IMR-90 (cell line): ENCODE data around the gene SLC9A9. TPM values are rescaled to one million over a fixed set of nuclear protein-coding genes. Genes with fewer than 3 reads are reported as not detected.

ENCODE experiments used
- ATAC-seq: fragments of 200-7000 bp; cut with Tn5 transposase; 2 replicates; pipeline ENCODE4 v1.9.1; 2020; ENCODE audit warnings: low read depth, mild to moderate bottlenecking, moderate library complexity
- BruUV-seq: library from RNA; stranded (reverse); fragments of 400-500 nt; replicated peaks from 2 replicates; lab custom pipeline; 2021; lab: Mats Ljungman, UMichigan
- CTCF ChIA-PET: fragments of 300-600 bp; formaldehyde crosslinking; extraction: SDS; loops from one replicate; lab custom pipeline; 2021; ENCODE audit warnings: antibody characterized with exemption; lab: Yijun Ruan, JAX
- POLR2A ChIA-PET: fragments of 300-600 bp; sonication (Branson Sonifier 250); formaldehyde crosslinking; loops from one replicate; lab custom pipeline; 2022; ENCODE audit warnings: antibody characterized with exemption; ENCODE audit not compliant: unreplicated experiment; lab: Charles Lee
- DNase-seq: peaks from one replicate; pipeline ENCODE4 v3.0.0; 2013
- H2AFZ ChIP-seq: replicated peaks from 2 replicates; pipeline ENCODE3; 2013; ENCODE audit warnings: low read length, mild to moderate bottlenecking; ENCODE audit not compliant: poor library complexity
- H2AK5ac ChIP-seq: 2 replicates; pipeline ENCODE4 v1.6.1; 2013; ENCODE audit warnings: low read depth, low read length, inconsistent platforms
- H2AK9ac ChIP-seq: replicated peaks from 2 replicates; pipeline ENCODE3; 2013; ENCODE audit warnings: mild to moderate bottlenecking, low read depth, low read length, moderate library complexity; ENCODE audit not compliant: poor library complexity
- H2BK120ac ChIP-seq: 2 replicates; pipeline ENCODE4 v1.6.1; 2013; ENCODE audit warnings: low read depth, low read length, inconsistent platforms
- H2BK15ac ChIP-seq: 3 replicates; pipeline ENCODE4 v1.6.1; 2013; ENCODE audit warnings: low read depth, low read length, inconsistent platforms
- H2BK20ac ChIP-seq: 2 replicates; pipeline ENCODE4 v1.6.1; 2013; ENCODE audit warnings: low read depth, mild to moderate bottlenecking, inconsistent platforms, low read length, moderate library complexity
- H2BK5ac ChIP-seq: 2 replicates; pipeline ENCODE4 v1.6.1; 2013; ENCODE audit warnings: mild to moderate bottlenecking, low read depth, low read length, inconsistent platforms; ENCODE audit not compliant: poor library complexity, severe bottlenecking
- H3K14ac ChIP-seq: replicated peaks from 2 replicates; pipeline ENCODE4 v1.6.1; 2013; ENCODE audit warnings: low read depth, low read length, inconsistent platforms
- H3K18ac ChIP-seq: 2 replicates; pipeline ENCODE4 v1.6.1; 2013; ENCODE audit warnings: low read depth, low read length, control low read depth
- H3K23ac ChIP-seq: 2 replicates; pipeline ENCODE4 v1.6.1; 2013; ENCODE audit warnings: low read depth, low read length, inconsistent platforms
- H3K27ac ChIP-seq: 2 replicates; pipeline ENCODE4 v1.5.1; 2013; ENCODE audit warnings: mild to moderate bottlenecking, control low read depth, low read length; ENCODE audit not compliant: insufficient read depth
- H3K27me3 ChIP-seq: 2 replicates; pipeline ENCODE4 v1.6.1; 2013; ENCODE audit warnings: low read length; ENCODE audit not compliant: control insufficient read depth, insufficient read depth
- H3K36me3 ChIP-seq: 2 replicates; pipeline ENCODE4 v1.6.1; 2013; ENCODE audit warnings: low read length, mixed read lengths; ENCODE audit not compliant: control insufficient read depth, insufficient read depth
- H3K4ac ChIP-seq: 2 replicates; pipeline ENCODE4 v1.6.1; 2013; ENCODE audit warnings: low read depth, low read length, inconsistent platforms
- H3K4me1 ChIP-seq: 2 replicates; pipeline ENCODE4 v1.6.1; 2013; ENCODE audit warnings: low read length, mixed read lengths; ENCODE audit not compliant: control insufficient read depth, insufficient read depth
- H3K4me2 ChIP-seq: 2 replicates; pipeline ENCODE4 v1.6.1; 2013; ENCODE audit warnings: low read depth, mild to moderate bottlenecking, control low read depth, low read length, moderate library complexity
- H3K4me3 ChIP-seq: 2 replicates; pipeline ENCODE4 v1.5.1; 2013; ENCODE audit warnings: low read depth, mild to moderate bottlenecking, control low read depth, low read length, moderate library complexity; ENCODE audit not compliant: insufficient read depth
- H3K56ac ChIP-seq: 2 replicates; pipeline ENCODE4 v1.6.1; 2013; ENCODE audit warnings: low read length, inconsistent platforms; ENCODE audit not compliant: insufficient read depth; ENCODE audit errors: extremely low read depth
- H3K79me1 ChIP-seq, 2 experiments: 2 replicates each; pipeline ENCODE4 v1.6.1; 2013; ENCODE audit warnings: low read length in 2 of 2, inconsistent platforms in 1 of 2, low read depth in 1 of 2
- H3K9ac ChIP-seq: 2 replicates; pipeline ENCODE4 v1.6.1; 2013; ENCODE audit warnings: low read depth, low read length, control low read depth
- H3K9me1 ChIP-seq: 2 replicates; pipeline ENCODE4 v1.6.1; 2013; ENCODE audit warnings: low read length, inconsistent platforms; ENCODE audit not compliant: insufficient read depth
- H3K9me3 ChIP-seq: 2 replicates; pipeline ENCODE4 v1.6.1; 2013; ENCODE audit warnings: low read length; ENCODE audit not compliant: control insufficient read depth, insufficient read depth
- H4K20me1 ChIP-seq: 2 replicates; pipeline ENCODE4 v1.6.1; 2013; ENCODE audit warnings: low read length, inconsistent platforms; ENCODE audit not compliant: insufficient read depth
- H4K5ac ChIP-seq: 2 replicates; pipeline ENCODE4 v1.6.1; 2013; ENCODE audit warnings: mild to moderate bottlenecking, low read depth, low read length, control low read depth
- H4K8ac ChIP-seq, 2 experiments: 2 replicates each; pipeline ENCODE4 v1.6.1; 2013; ENCODE audit warnings: low read depth in 2 of 2, low read length in 2 of 2, control low read depth in 1 of 2, inconsistent platforms in 1 of 2
- H4K91ac ChIP-seq: 2 replicates; pipeline ENCODE4 v1.6.1; 2013; ENCODE audit warnings: low read depth, low read length, inconsistent platforms; ENCODE audit not compliant: insufficient read depth
- CEBPB ChIP-seq: IDR thresholded peaks from 2 replicates; pipeline ENCODE4 v1.6.1; 2012; ENCODE audit warnings: low read depth, low read length, improper control_type of control experiment
- CTCF ChIP-seq: conservative IDR thresholded peaks from 2 replicates; pipeline ENCODE4 v1.5.1; 2012; ENCODE audit warnings: mild to moderate bottlenecking, low read depth, low read length, improper control_type of control experiment
- ELK1 ChIP-seq: fragments of 150-350 bp; IDR thresholded peaks from 2 replicates; pipeline ENCODE4 v1.6.1; 2016; ENCODE audit warnings: low read depth, mild to moderate bottlenecking, low read length, moderate library complexity, borderline replicate concordance
- FOS ChIP-seq: fragments of 150-350 bp; IDR thresholded peaks from 2 replicates; pipeline ENCODE4 v1.6.1; 2016; ENCODE audit warnings: low read depth, low read length
- MAFK ChIP-seq: IDR thresholded peaks from 2 replicates; pipeline ENCODE4 v1.6.1; 2012; ENCODE audit warnings: low read depth, low read length, improper control_type of control experiment
- MAZ ChIP-seq: IDR thresholded peaks from 2 replicates; pipeline ENCODE4 v1.6.1; 2012; ENCODE audit warnings: low read depth, mild to moderate bottlenecking, low read length, improper control_type of control experiment, moderate library complexity, borderline replicate concordance
- MXI1 ChIP-seq: IDR thresholded peaks from 2 replicates; pipeline ENCODE4 v1.6.1; 2012; ENCODE audit warnings: low read depth, mild to moderate bottlenecking, low read length, moderate library complexity, borderline replicate concordance
- NFE2L2 ChIP-seq: fragments of 150-350 bp; IDR thresholded peaks from 2 replicates; pipeline ENCODE4 v1.6.1; 2016; ENCODE audit warnings: low read depth, mild to moderate bottlenecking, low read length
- POLR2A ChIP-seq: IDR thresholded peaks from 2 replicates; pipeline ENCODE4 v1.6.1; 2012; ENCODE audit warnings: mild to moderate bottlenecking, low read depth, low read length
- RAD21 ChIP-seq: IDR thresholded peaks from 2 replicates; pipeline ENCODE4 v1.6.1; 2012; ENCODE audit warnings: low read length, improper control_type of control experiment
- RCOR1 ChIP-seq: IDR thresholded peaks from 2 replicates; pipeline ENCODE4 v1.6.1; 2012; ENCODE audit warnings: mild to moderate bottlenecking, low read length, improper control_type of control experiment; ENCODE audit not compliant: insufficient replicate concordance
- RFX5 ChIP-seq: IDR thresholded peaks from 2 replicates; pipeline ENCODE4 v1.8.0; 2012; ENCODE audit warnings: low read depth, mild to moderate bottlenecking, low read length, moderate library complexity
- SMC3 ChIP-seq: fragments of 150-350 bp; IDR thresholded peaks from 2 replicates; pipeline ENCODE4 v1.6.1; 2016; ENCODE audit warnings: low read depth, mild to moderate bottlenecking, antibody characterized with exemption, low read length, moderate library complexity
- USF2 ChIP-seq: fragments of 150-350 bp; IDR thresholded peaks from 2 replicates; pipeline ENCODE4 v1.6.1; 2017; ENCODE audit warnings: mild to moderate bottlenecking, antibody characterized with exemption, low read length, low read depth
- WGBS, 2 experiments: methylation state at CpG; one replicate each; pipeline versions ENCODE4 v1.1.5 to v1.1.7; 2013; ENCODE audit warnings: missing lambda C conversion rate in 2 of 2; ENCODE audit not compliant: insufficient read length in 1 of 2; ENCODE audit errors: extremely low coverage in 2 of 2; 5-methylcytosine and 5-hydroxymethylcytosine counted together
- dilution Hi-C: fragments of 300-500 bp; cut with HindIII; formaldehyde crosslinking; loops from one replicate; pipeline ENCODE4 v1.14.3; 2018; ENCODE audit warnings: low sequenced_read_pairs; ENCODE audit not compliant: unreplicated experiment
- in situ Hi-C: fragments of 300-500 bp; cut with MboI; formaldehyde crosslinking; loops from 3 replicates; pipeline ENCODE4 v1.14.3; 2019; ENCODE audit warnings: low sequenced_read_pairs, inconsistent platforms, mixed read lengths
- intact Hi-C: fragments of 100-400 bp; cut with micrococcal nuclease; formaldehyde crosslinking; loops from 2 replicates; pipeline ENCODE4 v1.10.0; 2022
- polyA plus RNA-seq, 3 experiments: library from polyadenylated mRNA; depleted of rRNA; stranded (reverse); fragments of >200 nt; gene quantifications; 2 replicates each; pipeline ENCODE4 v1.2.3, GENCODE V29; 2012; ENCODE audit warnings: low replicate concordance in 1 of 3
- total RNA-seq: library from RNA; depleted of rRNA; stranded (reverse); fragments of >200 nt; gene quantifications from 2 replicates; pipeline ENCODE4 v1.2.3, GENCODE V29; 2012

SLC9A9 gene
- total and polyA plus RNA-seq, 2 of the 4 experiments (the other 2 are of a cell fraction) = 1.4 to 2.3 TPM

GRCh38 chr3:143590660-143591059, 257.6 kb downstream of the SLC9A9 start:
- Histone ChIP-seq H3K4me3 (no peak overlapping the region), H3K14ac (no peak overlapping the region), H2BK120ac (no peak overlapping the region), H2AK9ac (no peak overlapping the region), H3K27me3 (no peaks in the 10 kb centered on the region), H4K20me1 (no peaks in the 10 kb centered on the region), H3K27ac (no peak overlapping the region), H2AK5ac (no peak overlapping the region), H3K23ac (no peak overlapping the region), H2AFZ (no peak overlapping the region), H3K4ac (no peak overlapping the region), H3K9ac (no peak overlapping the region), H2BK15ac (no peak overlapping the region), H2BK20ac (no peak overlapping the region), H3K36me3 (no peaks in the 10 kb centered on the region), H3K4me2 (no peak overlapping the region), H2BK5ac (no peak overlapping the region), H3K4me1 (no peaks in the 10 kb centered on the region), H3K79me1 (no peaks in the 10 kb centered on the region), H4K5ac (no peak overlapping the region), H4K8ac (no peak overlapping the region), H4K91ac (no peak overlapping the region), H3K56ac (no peak overlapping the region), H3K18ac (no peak overlapping the region), H3K9me1 (no peaks in the 10 kb centered on the region), H3K9me3 (no peaks in the 10 kb centered on the region)
- dilution Hi-C loops = no loop called here
- CTCF ChIA-PET = no interaction called here
- no peak for DNase-seq
- ATAC-seq = no peak
- no CpG with 5 or more reads among the region's 3 CpGs for WGBS, 2 experiments
- POLR2A ChIA-PET = no interaction called here
- in situ Hi-C loops = no loop called here
- TF ChIP-seq NFE2L2 = no peak
- TF ChIP-seq RFX5 = no peak
- TF ChIP-seq RAD21 = no peak
- no peak for TF ChIP-seq MAZ
- no peak for TF ChIP-seq CTCF
- TF ChIP-seq ELK1 = no peak
- no peak for TF ChIP-seq USF2
- no peak for TF ChIP-seq CEBPB
- TF ChIP-seq MXI1 = no peak
- TF ChIP-seq POLR2A = no peak
- TF ChIP-seq MAFK = no peak
- TF ChIP-seq RCOR1 = no peak
- no peak for TF ChIP-seq SMC3
- no peak for TF ChIP-seq FOS
- no TSS peak for BruUV-seq
- intact Hi-C loops = no loop called here
